Activated gamma-delta T cell (primary cell): ENCODE data around the gene TMEM167B.

ENCODE experiments used
- DNase-seq: peaks from one replicate; lab custom pipeline; 2025; lab: John Stamatoyannopoulos, UW

Gene TMEM167B

DNA sequence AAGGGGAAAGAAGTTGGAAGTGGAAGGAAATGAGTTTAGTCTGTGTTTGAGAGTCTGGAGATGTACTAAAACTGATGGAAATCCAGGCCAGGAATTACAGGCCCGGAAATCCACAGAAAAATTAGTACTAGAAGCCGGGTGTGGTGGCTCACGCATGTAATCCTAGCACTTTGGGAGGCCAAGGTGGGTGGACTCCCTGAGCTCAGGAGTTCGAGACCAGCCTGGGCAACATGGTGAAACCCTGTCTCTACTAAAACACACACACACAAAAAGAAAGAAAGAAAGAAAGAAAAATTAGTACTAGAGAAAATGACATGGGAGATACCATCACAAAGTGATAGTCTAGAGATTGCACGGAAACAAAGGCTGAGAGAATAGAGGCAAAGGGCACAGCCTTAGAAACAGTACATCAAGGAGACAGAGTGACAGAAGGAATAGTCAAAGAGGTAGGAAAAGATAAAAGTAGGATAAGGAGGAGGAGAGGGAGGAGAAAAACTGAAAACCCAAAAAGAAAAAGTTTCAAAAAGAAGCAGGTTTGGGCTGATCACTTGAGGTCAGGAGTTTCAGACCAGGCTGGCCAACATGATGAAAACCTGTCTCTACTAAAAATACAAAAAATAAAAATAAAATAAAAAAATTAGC lies 10.0 kb upstream of the TMEM167B start:
- DNase-seq, result no peak

DNA sequence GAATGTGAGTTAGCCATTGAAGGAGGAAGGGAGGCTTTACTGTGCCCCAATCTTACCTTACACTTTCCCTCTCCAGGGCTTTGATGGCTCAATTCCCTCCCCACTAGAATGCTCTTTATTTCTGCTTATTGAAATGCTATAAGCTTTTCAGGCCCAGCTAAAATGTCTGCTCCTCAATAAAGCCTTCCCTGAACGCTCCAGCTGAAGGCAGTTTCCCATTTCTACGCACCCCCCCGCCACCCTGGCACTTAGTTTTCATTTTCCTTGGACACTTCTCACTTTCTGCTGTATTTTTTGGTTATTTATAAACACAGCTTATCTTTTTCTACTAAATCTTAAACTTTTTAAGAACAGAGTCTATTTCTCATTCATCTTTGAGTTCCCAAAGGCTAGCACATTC lies 7.1 kb upstream of the TMEM167B start:
- DNase-seq, result no peak

DNA sequence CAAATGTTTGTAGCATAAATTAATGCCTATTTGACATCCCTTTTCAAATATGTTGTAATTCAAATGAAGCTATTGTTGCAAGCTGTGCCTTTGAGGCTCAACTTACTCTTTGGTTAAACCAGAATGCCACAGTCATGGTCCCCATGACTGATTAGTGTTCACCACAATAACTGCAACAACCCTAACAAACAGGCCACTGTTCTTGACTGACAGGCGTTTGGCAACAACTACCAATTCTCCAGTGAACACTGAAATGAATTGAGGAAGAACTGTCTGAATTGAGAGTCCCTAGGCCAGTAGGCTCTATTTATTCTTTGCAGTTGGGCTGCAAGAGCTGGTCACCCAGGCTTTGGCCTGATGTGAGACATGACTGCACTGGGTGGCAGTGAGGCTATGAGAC lies 6.6 kb upstream of the TMEM167B start:
- DNase-seq, result no peak

DNA sequence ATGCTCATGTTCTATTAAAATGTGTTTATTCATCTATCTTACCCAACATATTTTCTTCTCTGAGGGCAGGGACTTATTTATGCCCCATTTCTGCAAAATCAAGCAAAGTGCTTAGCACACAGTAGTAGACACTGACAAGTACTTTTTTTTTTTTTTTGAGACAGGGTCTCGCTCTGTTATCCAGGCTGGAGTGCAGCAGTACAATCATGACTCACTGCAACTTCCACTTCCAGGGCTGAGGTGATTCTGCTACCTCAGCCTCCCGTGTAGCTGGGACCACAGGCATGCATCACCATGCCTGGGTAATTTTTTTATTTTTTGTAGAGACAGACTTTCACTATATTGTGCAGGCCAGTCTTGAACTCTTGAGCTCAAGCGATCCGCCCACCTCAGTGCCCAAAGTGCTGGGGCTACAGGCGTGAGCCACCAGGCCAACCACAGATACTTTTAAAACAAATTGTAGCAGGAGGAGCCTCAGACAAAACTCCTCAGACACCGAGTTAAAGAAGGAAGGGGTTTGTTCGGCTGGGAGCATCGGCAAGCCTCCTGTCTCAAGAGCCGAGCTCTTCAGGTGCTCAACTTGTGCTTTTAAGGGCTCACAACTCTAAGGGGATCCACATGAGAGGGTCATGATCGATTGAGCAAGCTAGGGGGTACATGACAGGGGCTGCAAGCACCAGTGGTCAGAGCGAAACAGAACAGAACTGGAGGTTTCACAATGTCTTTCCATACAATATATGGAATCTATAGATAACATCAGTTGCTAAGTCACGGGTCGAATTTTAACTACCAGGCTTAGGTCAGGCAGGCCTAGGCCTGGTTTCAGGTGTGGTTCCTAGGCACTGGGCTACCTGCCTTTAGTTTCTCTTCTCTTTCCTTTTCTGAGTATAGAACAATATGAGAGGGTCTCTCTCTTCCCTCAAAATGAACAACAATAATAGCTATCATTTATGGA lies 5.7 kb upstream of the TMEM167B start:
- no peak for DNase-seq

DNA sequence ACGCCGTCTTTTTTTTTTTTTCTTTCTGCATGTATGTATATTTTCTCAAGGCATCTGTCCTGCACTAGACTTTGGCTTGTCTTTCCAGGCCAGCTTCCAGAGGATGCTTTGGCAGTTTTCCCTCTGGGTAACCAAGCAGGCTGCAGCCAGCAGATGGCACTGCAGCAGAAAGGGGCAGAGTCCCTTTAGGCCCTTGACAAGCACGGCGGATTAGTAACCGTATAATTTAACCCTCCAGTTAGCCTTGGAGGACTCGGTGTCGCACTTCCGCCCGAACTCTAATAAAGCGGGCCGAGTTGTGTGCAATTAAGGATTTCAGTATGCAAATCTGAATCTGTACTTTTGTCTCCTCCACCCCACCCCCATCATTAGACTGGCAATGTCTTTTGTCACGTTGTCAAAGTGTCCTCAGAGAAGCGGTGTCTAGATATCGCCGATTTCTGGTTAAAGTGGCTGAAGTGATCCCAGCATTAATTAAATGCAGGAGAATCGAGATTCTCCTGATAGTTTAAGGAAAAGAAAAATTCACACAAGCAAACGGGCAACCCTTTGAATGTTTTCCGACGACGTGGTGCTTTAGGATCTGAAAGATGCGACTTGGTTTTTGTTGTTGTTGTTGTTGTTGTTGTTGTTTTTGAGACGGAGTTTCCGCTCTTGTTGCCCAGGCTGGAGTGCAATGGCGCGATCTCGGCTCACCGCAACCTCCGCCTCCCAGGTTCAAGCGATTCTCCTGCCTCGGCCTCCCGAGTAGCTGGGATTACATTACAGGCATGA lies 1.1 kb upstream of the TMEM167B start:
- no peak for DNase-seq

DNA sequence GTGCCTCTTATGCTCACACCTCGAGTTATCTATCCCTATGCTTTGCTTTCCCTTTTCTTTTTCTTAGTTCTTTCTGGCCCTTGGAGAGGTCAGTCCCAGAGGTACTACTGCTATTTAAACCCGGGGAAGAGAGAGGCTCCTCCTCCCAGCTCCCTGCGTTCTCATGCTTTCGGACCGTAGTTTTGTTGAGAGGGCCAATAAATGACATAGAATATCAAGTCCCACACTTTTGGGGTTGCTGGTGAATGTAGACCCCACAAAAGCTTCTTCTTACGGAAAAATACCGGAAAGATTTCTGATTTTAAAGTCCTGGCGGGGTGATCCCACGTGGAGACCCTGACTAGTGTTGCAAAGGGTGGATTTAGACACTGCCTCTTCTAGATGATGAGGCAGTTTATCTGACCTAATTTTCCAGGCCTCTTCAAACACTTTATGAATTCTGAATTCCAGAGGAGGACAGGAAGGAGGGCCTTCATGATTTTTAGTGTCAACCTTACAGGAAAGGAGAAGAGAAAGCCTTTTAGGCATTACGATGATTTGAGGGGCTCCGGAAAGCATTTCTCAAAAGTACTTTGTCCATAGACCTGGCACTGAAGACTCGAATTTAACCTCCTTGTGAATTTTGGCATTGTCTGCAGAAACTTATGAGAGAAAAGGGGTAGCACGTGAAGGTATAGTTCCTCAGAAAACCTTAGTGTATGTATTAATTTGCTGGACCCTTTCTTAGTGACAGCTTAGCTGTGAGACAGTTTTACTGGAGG lies 694 bp downstream of the TMEM167B start:
- no peak for DNase-seq

DNA sequence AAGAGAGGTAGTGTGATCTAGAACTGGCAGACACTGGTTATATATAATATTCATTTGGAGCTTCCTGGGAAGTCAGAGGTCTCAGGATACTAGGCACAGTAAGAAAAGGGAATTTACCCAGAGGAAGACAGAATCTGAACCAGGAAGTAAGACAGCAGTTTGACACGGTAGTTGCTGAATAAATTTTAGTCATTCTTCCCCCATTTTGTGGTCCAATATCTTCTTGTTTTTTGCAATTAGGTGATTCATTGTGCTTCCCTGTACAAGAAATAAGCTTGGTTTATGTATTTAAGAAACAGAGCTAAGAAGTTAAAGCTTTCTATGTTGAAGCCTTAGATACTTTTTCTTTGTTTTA lies 1.3 kb downstream of the TMEM167B start:
- no peak for DNase-seq

DNA sequence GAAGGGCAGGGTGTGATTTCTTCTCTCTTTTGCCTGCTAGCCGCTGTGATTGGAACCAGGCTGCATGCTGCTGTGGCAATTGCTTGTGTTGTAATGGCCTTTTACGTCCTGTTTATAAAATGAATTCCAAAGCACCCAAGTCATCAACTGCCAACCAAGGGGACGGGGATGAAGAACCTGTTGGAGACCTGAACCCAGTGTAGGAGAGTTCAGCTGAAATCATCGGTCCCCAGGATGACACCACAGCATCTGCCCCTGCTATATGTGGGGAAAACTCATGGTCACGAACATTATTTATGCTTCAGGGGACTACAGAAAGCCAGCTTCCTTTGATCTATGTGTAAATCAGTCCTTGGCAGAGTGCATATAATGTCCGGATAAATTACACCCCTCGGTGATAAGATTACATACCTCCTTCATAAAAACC lies 3.8 kb downstream of the TMEM167B start:
- no peak for DNase-seq

DNA sequence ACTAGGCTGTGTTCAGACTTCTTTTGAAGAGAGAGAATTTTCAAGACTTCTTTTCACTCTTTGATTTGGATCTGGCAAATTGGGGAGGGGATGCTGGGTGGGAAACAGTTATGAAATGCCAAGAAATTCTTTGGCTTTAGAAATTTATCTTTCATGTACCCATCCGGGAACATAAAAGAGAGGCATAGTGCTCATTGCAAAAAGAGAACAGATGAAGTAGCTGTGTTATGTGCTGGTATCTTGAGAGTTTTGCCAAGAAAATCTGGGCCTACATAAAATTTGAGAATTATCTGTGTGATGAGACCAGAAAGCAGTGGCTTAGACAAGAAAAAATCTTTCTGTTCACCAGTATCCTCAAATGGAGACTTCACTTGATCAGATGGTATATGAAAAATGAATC lies 4.3 kb downstream of the TMEM167B start:
- DNase-seq, result no peak

DNA sequence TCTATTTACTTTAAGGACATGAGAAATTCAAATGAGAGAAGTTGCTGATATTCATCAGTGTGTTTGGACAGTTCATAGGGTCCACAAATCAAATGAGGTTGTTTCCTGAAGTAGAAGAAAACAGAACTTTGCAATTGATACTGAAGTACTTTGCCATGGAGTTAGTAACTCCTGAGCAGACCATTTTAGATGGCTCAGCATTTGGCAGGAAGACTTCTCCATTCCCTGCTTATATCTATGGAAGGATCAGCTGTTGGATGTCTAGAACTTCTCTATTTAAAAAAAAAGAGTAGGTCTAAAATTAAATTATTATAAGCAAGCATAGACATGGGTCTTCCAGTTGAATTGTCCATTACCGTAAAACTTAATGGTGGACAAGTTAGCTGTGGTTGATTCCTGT lies 5.1 kb downstream of the TMEM167B start:
- DNase-seq, result no peak

DNA sequence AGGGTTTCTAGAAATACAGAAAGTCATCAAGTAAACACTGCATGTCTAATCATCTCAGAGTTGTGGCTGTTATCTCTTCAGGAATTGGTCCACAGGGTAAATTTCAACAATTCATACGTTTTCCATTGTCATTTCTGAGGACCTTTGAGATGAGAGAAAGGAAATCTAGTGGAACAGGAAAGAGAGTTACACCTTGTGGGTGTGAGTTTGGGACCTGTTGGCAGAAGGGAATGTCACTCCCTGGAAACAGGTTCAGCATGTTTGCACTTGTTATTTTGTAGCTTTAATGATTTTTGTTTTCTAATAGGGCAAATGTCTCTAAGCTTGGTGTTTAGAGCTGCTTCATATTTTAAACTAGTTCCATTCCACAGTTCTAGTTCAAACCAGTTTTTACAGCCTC lies 5.6 kb downstream of the TMEM167B start:
- no peak for DNase-seq

DNA sequence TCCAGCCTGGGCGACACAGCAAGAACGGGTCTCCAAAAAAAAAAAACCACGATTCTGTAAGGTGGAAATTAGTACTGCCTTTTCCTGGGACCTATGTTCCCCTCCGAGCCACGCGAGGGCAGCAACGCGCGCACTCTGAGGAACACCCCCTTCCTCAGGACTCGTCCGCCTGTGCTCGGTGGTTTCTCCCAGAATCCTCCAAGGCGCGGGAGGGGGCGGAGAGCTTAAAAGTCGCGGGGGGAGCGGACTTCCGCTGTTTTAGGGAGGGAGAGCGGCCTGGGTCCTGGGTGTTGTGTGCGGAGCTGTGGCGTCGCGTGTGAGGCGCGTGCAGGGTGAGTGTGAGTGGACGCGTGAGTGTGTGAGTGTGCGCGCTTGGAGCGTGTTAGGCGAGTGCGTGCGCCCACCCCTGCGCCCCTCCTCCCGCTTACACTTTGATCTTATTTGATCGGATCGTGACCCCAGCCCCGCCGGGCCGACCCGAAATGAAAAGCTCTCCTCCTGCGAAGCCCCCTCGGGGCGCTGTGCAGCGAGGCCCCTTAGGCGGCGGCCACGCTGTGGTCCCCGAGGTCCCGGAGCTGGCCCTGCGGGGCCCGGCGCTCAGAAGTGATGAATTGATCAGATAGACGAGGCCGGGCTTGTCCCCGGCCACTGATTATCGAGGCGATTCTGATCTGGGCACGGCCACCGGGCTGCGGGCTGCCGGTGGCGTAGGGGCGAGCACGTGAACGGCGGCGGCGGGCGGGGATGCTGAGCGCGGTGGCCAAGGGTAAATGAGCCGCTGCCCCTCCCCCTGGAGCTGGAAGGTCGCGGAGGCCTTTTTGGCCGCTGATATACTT lies 9.6 kb downstream of the TMEM167B start:
- DNase-seq, result peak; percentile 82

DNA sequence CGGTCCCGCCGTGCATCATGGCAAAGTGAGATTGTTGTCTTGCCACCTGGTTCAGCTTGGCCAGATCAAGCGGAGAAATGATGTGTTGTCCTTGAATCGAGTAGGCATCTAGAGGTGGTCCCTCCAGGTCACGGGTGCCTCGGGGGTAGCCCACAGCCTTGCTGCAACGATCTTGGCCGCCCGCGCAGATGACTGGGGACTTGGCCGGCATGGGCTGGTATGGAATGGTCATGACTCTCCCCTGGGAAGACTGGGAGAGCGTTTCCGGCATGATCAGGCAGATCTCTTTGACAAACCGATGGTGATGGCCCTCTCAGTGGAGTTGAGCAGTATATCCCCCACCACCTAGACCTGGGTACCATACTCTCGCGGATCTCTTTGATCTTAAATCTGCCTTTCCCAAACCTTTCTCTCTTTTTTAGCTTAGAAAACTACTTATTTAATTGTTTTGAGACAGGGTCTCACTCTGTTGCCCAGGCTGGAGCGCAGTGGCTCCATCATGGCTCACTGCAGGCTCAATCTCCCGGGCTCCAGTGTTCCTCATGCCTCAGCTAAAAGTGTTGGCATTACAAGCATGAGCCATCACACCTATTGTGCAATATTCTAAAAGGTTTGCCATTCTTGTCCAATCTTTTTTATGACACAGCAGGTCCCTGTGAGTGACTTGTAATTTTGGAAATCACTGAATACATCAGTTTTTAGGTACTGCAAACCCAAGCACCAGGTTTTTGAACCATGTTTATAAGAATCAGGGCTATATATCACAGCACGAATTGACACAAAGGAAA lies 14.0 kb downstream of the TMEM167B start:
- DNase-seq, result no peak

DNA sequence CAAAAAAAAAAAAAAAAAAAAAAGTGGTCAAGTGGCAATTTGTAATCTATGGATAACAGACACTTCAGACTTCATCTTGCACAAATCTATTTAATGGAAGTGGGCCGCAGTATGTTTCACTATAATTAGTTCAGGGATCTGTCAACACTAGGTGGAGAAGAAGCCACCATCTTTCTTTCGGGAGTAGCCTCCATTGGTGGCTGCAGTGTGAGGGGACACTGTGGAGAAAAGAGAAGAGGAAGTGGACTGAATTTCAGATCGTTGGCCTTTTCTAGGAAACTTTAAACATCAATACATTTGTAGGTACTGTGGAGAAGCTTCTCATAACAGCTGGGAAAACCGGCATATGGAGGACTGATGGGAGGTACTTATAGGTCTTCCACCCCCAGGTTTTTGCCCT lies 15.3 kb downstream of the TMEM167B start:
- no peak for DNase-seq

DNA sequence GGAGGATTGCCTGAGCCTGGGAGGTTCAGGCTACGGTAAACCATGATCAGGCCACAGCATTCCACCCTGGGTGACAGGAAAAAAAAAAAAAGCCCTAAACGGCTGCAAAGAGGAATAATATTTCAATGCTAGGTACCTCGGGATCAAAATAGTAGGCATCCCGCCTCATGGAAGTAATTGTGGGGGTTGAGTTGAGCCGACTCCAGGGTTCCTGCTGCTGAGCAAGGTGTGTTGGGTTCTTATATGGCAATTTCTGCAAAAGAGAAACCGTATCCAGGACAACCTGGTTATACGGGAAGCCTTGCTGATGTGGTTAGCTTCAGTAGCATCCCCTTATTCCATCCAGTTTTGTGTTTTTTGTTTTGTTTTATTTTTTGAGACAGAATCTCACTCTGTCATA lies 17.2 kb downstream of the TMEM167B start:
- DNase-seq, result no peak

DNA sequence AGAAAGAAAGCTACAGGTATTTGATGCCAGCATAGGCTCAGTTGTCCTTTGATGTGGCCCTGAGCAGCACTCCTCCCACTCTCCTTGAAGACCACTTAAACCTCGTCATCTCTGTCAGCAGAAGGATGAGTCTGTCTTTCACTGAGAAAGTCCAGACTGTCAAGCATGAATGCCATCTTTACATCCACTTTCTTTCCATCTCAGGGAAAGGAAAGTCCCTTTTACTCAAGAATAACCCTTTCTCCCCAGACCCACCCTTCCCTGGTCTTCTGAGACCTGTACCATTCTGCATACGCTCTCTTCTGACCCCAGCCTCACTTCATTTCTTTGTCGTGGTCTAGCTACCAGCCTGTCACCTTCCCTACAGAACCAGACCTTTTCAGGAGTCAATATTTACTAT lies 19.3 kb downstream of the TMEM167B start:
- no peak for DNase-seq

DNA sequence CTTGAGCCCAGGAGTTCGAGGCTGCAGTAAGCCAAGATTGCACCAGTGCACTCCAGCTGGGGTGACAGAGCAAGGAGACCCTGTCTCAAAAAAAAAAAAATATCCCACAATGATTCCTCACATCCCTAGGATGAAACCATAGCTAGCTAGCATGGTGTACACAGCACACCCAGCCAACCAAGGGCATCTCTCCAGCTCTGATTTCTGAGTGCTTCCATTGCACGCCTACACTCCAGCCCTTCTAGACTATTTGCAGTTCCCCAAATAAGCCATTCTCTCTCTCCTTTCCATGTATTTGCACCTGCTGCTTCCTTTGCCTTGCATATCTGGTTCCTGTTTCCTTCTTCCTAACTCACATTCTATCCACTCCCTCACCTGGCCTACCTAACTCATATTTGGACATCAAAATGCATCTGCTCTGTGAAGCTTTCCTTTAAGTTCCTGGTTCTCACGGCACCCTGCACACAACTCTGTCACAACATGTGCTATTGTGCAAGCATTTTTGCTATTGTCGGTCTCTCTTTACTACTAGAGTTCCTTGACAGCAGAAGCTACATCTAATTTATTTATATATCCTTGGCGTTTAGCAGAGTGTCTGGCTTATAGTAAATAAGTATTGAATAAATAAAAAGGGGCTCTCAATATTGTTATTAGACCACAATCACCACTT lies 21.0 kb downstream of the TMEM167B start:
- DNase-seq, result no peak

DNA sequence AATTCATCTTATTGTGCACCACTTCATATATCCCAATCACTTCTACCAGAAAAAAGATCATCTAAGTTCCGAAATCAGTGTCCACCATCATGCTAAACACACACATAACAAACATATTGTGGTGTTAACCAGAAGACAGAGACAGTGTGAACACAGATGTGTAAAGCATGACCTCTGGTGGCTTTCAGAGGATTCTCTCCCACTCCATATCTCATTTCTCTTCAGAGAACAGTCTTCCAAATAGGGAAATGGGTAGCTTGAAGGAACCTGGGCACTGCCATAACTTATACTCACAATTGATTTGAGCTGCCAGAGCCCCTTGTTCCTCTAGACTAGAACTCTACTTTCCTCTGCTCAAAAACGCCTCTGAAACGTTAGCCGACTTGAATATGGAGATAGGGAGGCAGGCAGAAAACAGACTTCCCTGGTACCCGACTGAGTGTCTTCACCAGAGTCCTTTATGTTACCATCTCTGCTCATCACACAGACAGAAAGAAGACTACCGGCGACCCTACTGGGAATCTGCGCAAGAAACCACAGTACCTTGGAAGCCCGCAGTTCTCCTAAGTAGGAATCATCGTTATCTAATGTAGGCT lies 21.6 kb downstream of the TMEM167B start:
- DNase-seq, result no peak

DNA sequence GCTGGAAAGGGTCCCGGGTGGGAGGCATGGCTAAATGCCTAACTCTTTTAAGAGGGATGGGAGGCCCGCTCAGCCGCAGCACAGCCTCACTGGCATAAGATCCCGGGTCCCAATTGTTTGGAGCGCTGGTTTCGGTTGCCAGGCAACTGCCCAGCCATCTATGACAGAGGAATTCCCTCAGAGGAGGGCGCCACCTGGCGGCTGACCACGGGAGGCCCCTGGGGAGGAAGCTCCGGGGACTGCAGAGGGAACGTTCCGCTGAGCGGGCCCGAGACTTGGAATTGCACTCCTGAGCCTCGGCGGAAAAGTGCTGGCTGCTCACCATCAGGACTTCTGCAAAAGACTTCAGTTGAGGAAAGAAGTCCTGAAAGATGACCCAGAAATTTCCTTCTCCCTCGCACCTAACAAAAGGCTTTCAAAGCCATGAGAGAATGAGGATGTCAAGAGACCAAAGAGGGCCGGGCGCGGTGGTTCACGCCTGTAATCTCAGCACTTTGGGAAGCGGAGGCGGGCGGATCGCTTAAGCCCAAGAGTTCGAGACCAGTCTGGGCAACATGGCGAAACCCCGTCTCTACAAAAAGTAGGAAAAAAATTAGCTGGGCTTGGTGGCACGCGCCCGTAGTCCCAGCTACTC lies 22.2 kb downstream of the TMEM167B start:
- DNase-seq, result peak; percentile 70
